ENCODE measurements around the gene NTSR1. TPM values are rescaled to one million over a fixed set of nuclear protein-coding genes. Genes with fewer than 3 reads are reported as not detected.

Gene NTSR1
- total RNA-seq, 1 experiment from 2014 or later, result 4.5 TPM

- Mint-ChIP-seq H3K27ac (ENCODE audit: low read depth, unreplicated experiment) (no peak overlapping the region), H3K4me1 (ENCODE audit: insufficient read depth, unreplicated experiment) (peaks cover 7% of the 10 kb centered on the region), H3K4me3 (ENCODE audit: unreplicated experiment) (no peak overlapping the region), H3K36me3 (ENCODE audit: insufficient read depth, unreplicated experiment) (peaks cover 52% of the 10 kb centered on the region), H3K27me3 (ENCODE audit: insufficient read depth, unreplicated experiment) (no peaks in the 10 kb centered on the region), H3K9me3 (ENCODE audit: unreplicated experiment) (no peaks in the 10 kb centered on the region)
- intact Hi-C loops (cut with micrococcal nuclease), result loop anchor here (5.0 kb wide), 1 partner anchor 138 kb away; no protein-coding TSS in a partner anchor
- ChIA-PET CTCF (interaction anchor here (0.6 to 3.1 kb wide), 13 partner anchors 10 to 242 kb away, joined by 3 to 20 read pairs (median 5); partner anchors contain the start of genes RBBP8NL and SLCO4A1), POLR2A (interaction anchor here (0.6 to 1.6 kb wide), 4 partner anchors 17 to 125 kb away, joined by 3 to 7 read pairs (median 4); no protein-coding TSS in a partner anchor)
- no TSS peak for BruUV-seq (replicated peaks)
- no peak for DNase-seq (ENCODE audit: unreplicated experiment)
- no peak for TF ChIP-seq CTCF (IDR thresholded peaks at IDR 0.05; ENCODE audit: unreplicated experiment)
These were observed 39.4 kb upstream of the NTSR1 start for GRCh38 chr20:62669249-62669648.

GRCh38 chr20:62670156-62670555, 38.5 kb upstream of the NTSR1 start:
- no TSS peak for BruUV-seq (replicated peaks)
- H3K36me3 Mint-ChIP-seq (ENCODE audit: insufficient read depth, unreplicated experiment), result peaks cover 44% of the 10 kb centered on the region
- no peak overlapping the region for H3K4me3 Mint-ChIP-seq (ENCODE audit: unreplicated experiment)
- POLR2A ChIA-PET, result interaction anchor here (1.6 kb wide), 1 partner anchor 18 kb away, joined by 6 read pairs; no protein-coding TSS in a partner anchor
- intact Hi-C loops (cut with micrococcal nuclease), result no loop called here
- no peak for TF ChIP-seq CTCF (IDR thresholded peaks at IDR 0.05; ENCODE audit: unreplicated experiment)
- no peak overlapping the region for H3K27ac Mint-ChIP-seq (ENCODE audit: low read depth, unreplicated experiment)
- no peaks in the 10 kb centered on the region for H3K27me3 Mint-ChIP-seq (ENCODE audit: insufficient read depth, unreplicated experiment)
- CTCF ChIA-PET, result interaction anchor here (1.0 to 2.3 kb wide), 8 partner anchors 11 to 139 kb away, joined by 3 to 20 read pairs (median 7); no protein-coding TSS in a partner anchor
- peaks cover 11% of the 10 kb centered on the region for H3K4me1 Mint-ChIP-seq (ENCODE audit: insufficient read depth, unreplicated experiment)
- no peaks in the 10 kb centered on the region for H3K9me3 Mint-ChIP-seq (ENCODE audit: unreplicated experiment)
- DNase-seq (ENCODE audit: unreplicated experiment), result no peak

GRCh38 chr20:62670998-62671397, 37.6 kb upstream of the NTSR1 start:
- H3K4me3 Mint-ChIP-seq (ENCODE audit: unreplicated experiment), result no peak overlapping the region
- intact Hi-C loops (cut with micrococcal nuclease), result no loop called here
- H3K27ac Mint-ChIP-seq (ENCODE audit: low read depth, unreplicated experiment), result no peak overlapping the region
- DNase-seq (ENCODE audit: unreplicated experiment), result no peak
- no peaks in the 10 kb centered on the region for H3K27me3 Mint-ChIP-seq (ENCODE audit: insufficient read depth, unreplicated experiment)
- peaks cover 11% of the 10 kb centered on the region for H3K4me1 Mint-ChIP-seq (ENCODE audit: insufficient read depth, unreplicated experiment)
- ChIA-PET CTCF (interaction anchor here (1.0 to 2.3 kb wide), 3 partner anchors 10 to 121 kb away, joined by 3 to 20 read pairs (median 5); no protein-coding TSS in a partner anchor), POLR2A (no interaction called here)
- no peaks in the 10 kb centered on the region for H3K9me3 Mint-ChIP-seq (ENCODE audit: unreplicated experiment)
- no TSS peak for BruUV-seq (replicated peaks)
- peaks cover 43% of the 10 kb centered on the region for H3K36me3 Mint-ChIP-seq (ENCODE audit: insufficient read depth, unreplicated experiment)
- no peak for TF ChIP-seq CTCF (IDR thresholded peaks at IDR 0.05; ENCODE audit: unreplicated experiment)

GRCh38 chr20:62671765-62672164, 36.9 kb upstream of the NTSR1 start:
- peaks cover 43% of the 10 kb centered on the region for H3K36me3 Mint-ChIP-seq (ENCODE audit: insufficient read depth, unreplicated experiment)
- intact Hi-C loops (cut with micrococcal nuclease), result no loop called here
- H3K27me3 Mint-ChIP-seq (ENCODE audit: insufficient read depth, unreplicated experiment), result no peaks in the 10 kb centered on the region
- peaks cover 10% of the 10 kb centered on the region for H3K4me1 Mint-ChIP-seq (ENCODE audit: insufficient read depth, unreplicated experiment)
- TF ChIP-seq CTCF (IDR thresholded peaks at IDR 0.05; ENCODE audit: unreplicated experiment), result no peak
- H3K27ac Mint-ChIP-seq (ENCODE audit: low read depth, unreplicated experiment), result no peak overlapping the region
- BruUV-seq (replicated peaks), result no TSS peak
- ChIA-PET CTCF (no interaction called here), POLR2A (no interaction called here)
- H3K9me3 Mint-ChIP-seq (ENCODE audit: unreplicated experiment), result no peaks in the 10 kb centered on the region
- DNase-seq (ENCODE audit: unreplicated experiment), result no peak
- H3K4me3 Mint-ChIP-seq (ENCODE audit: unreplicated experiment), result no peak overlapping the region

Data from MCF 10A (cell line).